ENCODE measurements around the gene ARL4A.

The ARL4A gene

DNA sequence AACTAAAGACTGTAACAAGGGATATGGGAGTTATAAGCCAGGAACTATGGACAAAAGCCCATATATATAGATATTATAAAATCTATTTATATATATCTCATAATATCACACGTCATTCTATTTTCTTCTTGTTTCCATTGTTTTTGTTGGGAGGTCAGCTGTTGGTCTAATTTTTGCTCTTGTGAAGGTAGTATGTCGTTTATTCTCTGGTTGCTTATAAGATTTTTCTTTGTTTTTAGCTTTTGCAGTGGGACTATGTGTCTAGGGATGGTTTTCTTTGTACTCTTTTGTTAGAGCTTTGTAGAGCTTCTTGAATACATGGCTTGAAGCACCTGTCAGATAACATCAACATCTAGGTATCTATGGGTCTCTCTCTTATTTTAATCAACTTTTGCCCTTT lies 14.0 kb downstream of the ARL4A start:
- Histone ChIP-seq H3K27me3 (ENCODE audit: insufficient read depth, low read length) (no peaks in the 10 kb centered on the region), H3K4me3 (ENCODE audit: low read depth, low read length, poor library complexity, severe bottlenecking) (no peak overlapping the region), H3K9me3 (ENCODE audit: low read length) (no peaks in the 10 kb centered on the region), H3K9me2 (ENCODE audit: low read depth, low read length) (no peaks in the 10 kb centered on the region), H3K36me3 (ENCODE audit: insufficient read depth, low read length) (no peaks in the 10 kb centered on the region), H3K4me2 (ENCODE audit: low read length) (no peak overlapping the region), H2AFZ (ENCODE audit: low read length) (no peak overlapping the region), H3K9ac (ENCODE audit: low read length) (no peak overlapping the region), H4K20me1 (ENCODE audit: insufficient read depth, low read length) (no peaks in the 10 kb centered on the region), H3F3A (ENCODE audit: insufficient read depth, low read length) (no peaks in the 10 kb centered on the region), H3K79me2 (ENCODE audit: insufficient read depth, low read length) (no peaks in the 10 kb centered on the region), H3K4me1 (ENCODE audit: insufficient read depth, low read length, severe bottlenecking) (no peaks in the 10 kb centered on the region), H3K27ac (ENCODE audit: low read depth, low read length, poor library complexity, severe bottlenecking) (no peak overlapping the region)
- TF ChIP-seq EZH2 (IDR thresholded peaks at IDR 0.05; ENCODE audit: borderline replicate concordance, low read length) (no peak), CTCF (IDR thresholded peaks at IDR 0.05; ENCODE audit: low read length) (no peak)

GRCh38 chr7:12703881-12704280 lies 16.4 kb downstream of the ARL4A start:
- Histone ChIP-seq H4K20me1 (ENCODE audit: insufficient read depth, low read length) (no peaks in the 10 kb centered on the region), H3K4me3 (ENCODE audit: low read depth, low read length, poor library complexity, severe bottlenecking) (no peak overlapping the region), H3K27me3 (ENCODE audit: insufficient read depth, low read length) (no peaks in the 10 kb centered on the region), H3K27ac (ENCODE audit: low read depth, low read length, poor library complexity, severe bottlenecking) (no peak overlapping the region), H3K36me3 (ENCODE audit: insufficient read depth, low read length) (no peaks in the 10 kb centered on the region), H3K79me2 (ENCODE audit: insufficient read depth, low read length) (no peaks in the 10 kb centered on the region), H3K9ac (ENCODE audit: low read length) (no peak overlapping the region), H3F3A (ENCODE audit: insufficient read depth, low read length) (no peaks in the 10 kb centered on the region), H3K4me2 (ENCODE audit: low read length) (no peak overlapping the region), H3K4me1 (ENCODE audit: insufficient read depth, low read length, severe bottlenecking) (no peaks in the 10 kb centered on the region), H3K9me3 (ENCODE audit: low read length) (no peaks in the 10 kb centered on the region), H3K9me2 (ENCODE audit: low read depth, low read length) (no peaks in the 10 kb centered on the region), H2AFZ (ENCODE audit: low read length) (no peak overlapping the region)
- TF ChIP-seq CTCF (IDR thresholded peaks at IDR 0.05; ENCODE audit: low read length) (no peak), EZH2 (IDR thresholded peaks at IDR 0.05; ENCODE audit: borderline replicate concordance, low read length) (no peak)

GRCh38 chr7:12705878-12706277 lies 18.4 kb downstream of the ARL4A start:
- no peaks in the 10 kb centered on the region for H4K20me1 ChIP-seq (ENCODE audit: insufficient read depth, low read length)
- no peaks in the 10 kb centered on the region for H3K9me3 ChIP-seq (ENCODE audit: low read length)
- H3K4me3 ChIP-seq (ENCODE audit: low read depth, low read length, poor library complexity, severe bottlenecking) = no peak overlapping the region
- H3F3A ChIP-seq (ENCODE audit: insufficient read depth, low read length) = no peaks in the 10 kb centered on the region
- H3K27me3 ChIP-seq (ENCODE audit: insufficient read depth, low read length) = no peaks in the 10 kb centered on the region
- no peaks in the 10 kb centered on the region for H3K9me2 ChIP-seq (ENCODE audit: low read depth, low read length)
- H3K4me1 ChIP-seq (ENCODE audit: insufficient read depth, low read length, severe bottlenecking) = no peaks in the 10 kb centered on the region
- H3K79me2 ChIP-seq (ENCODE audit: insufficient read depth, low read length) = no peaks in the 10 kb centered on the region
- no peak overlapping the region for H3K9ac ChIP-seq (ENCODE audit: low read length)
- H3K36me3 ChIP-seq (ENCODE audit: insufficient read depth, low read length) = no peaks in the 10 kb centered on the region
- H3K4me2 ChIP-seq (ENCODE audit: low read length) = no peak overlapping the region
- H3K27ac ChIP-seq (ENCODE audit: low read depth, low read length, poor library complexity, severe bottlenecking) = no peak overlapping the region
- no peak for TF ChIP-seq CTCF (IDR thresholded peaks at IDR 0.05; ENCODE audit: low read length)
- no peak for TF ChIP-seq EZH2 (IDR thresholded peaks at IDR 0.05; ENCODE audit: borderline replicate concordance, low read length)
- H2AFZ ChIP-seq (ENCODE audit: low read length) = no peak overlapping the region
